T-helper 22 cell (primary cell): Measurements from ENCODE around the gene RNF187.

Experiments
- DNase-seq: peaks from one replicate; pipeline ENCODE4 v3.0.0-alpha.2; 2020; ENCODE audit warnings: low read depth

The RNF187 gene

GRCh38 chr1:228511546-228512445 lies 24.6 kb downstream of the RNF187 start:
- DNase-seq, result no peak

DNA sequence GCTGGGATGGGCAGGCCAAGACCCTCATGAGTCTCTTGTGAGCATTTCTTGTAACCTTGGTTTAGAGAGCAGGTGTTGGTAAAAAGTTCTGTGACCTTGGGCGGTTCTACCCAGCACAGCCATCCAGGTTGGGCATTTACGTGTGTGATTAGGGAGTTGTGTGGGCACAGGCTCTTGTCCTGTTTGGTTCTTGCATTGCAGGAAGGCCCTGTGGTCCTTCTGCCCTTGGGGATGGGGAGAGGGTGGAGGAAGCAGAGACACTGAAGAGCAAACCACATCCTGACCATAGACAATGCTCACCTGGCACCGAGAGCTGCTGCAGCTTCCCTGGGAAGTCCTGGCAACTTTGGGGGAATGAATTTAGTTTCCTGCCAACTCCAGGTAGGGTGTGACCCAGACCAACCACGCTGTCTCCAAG lies 25.6 kb downstream of the RNF187 start:
- no peak for DNase-seq

DNA sequence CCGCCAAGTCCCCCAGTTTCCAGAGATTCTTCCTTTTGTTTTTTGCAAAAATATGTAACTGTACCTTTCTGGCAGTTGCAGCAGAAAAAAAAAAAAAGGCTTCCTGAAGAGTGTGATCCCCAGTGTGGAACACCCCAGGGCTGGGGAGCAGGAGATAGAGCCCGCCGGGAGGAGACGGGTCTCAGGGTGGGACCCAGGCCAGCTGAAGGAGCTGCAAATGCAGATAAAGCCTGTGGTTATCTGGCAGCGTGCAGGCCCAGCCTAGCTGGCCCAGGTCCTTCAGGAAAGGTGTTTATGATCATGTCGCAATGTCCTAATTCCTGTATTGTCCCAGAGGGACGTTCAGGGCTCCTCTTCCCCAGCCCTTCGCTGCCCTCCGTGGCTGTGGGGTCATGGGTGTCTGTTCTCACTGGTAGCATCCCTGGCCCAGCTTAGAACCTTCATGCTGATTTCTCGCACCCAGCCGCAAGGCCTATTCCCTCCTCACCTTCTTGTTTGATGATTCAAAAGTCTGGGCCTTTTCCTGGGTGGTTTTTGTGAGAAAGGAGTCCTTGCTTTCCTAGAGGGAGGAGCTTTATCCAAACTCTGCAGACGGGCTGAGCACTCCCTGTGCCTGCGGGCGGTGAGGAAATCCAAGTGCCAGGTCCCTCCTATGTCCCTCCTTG lies 26.2 kb downstream of the RNF187 start:
- DNase-seq, result no peak

DNA sequence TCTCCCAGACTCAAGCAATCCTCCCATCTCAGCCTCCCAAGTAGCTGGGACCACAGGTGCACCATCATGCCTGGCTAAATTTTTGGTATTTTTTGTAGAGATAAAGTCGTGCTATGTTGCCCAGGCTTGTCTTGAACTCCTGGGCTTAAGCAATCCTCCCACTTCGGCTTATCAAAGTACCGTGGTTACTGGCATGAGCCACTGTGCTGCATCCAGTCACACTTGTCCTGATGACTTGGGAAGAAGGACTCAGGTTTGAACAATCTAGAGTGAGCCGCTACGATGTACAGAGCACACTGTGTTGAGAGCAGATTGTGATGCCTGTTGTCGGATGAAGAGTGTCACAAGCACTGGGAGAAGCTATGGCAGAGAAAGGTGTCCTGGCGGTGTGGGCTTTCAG lies 27.2 kb downstream of the RNF187 start:
- no peak for DNase-seq

GRCh38 chr1:228515200-228515834 lies 28.1 kb downstream of the RNF187 start:
- DNase-seq, result no peak

DNA sequence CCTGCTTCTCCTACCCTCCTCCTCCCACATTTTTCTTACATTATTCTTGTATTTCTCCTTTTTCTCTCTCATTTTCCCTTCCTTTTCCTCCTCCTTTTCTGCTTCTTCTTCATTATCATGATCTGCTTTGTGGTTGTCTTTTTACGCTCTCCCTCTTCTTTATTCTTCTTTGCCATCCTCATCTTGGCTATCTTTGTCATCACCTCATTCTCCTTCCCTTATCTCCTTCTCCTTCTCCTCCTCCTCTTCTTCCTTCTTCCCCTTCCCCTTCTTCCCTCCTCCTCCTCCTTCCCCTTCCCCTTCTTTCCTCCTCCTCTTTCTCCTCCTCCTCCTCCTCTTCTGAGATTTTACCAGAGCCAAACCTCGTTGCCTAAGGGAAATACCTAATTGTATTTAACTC lies 30.5 kb downstream of the RNF187 start:
- DNase-seq, result no peak

DNA sequence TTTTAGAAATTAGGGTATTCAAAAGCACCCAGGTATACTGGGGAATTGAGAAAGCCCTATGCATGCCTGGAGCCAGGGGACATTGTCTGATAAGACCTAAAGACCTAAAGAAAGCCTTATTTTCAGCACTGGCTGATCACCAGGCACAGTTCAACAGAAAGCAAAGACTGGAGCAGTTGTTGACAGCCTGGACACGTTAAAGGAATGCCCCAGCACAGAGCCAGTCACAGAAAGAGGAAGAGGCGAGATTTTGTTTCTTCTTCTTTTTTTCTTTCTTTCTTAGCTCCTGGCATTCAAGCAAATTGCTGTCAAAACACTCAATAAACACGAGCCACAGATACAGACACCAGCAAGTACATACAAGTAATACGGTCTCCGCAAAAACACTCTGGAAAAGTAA lies 40.4 kb downstream of the RNF187 start:
- DNase-seq, result no peak

GRCh38 chr1:228528612-228529011 lies 41.4 kb downstream of the RNF187 start:
- no peak for DNase-seq

DNA sequence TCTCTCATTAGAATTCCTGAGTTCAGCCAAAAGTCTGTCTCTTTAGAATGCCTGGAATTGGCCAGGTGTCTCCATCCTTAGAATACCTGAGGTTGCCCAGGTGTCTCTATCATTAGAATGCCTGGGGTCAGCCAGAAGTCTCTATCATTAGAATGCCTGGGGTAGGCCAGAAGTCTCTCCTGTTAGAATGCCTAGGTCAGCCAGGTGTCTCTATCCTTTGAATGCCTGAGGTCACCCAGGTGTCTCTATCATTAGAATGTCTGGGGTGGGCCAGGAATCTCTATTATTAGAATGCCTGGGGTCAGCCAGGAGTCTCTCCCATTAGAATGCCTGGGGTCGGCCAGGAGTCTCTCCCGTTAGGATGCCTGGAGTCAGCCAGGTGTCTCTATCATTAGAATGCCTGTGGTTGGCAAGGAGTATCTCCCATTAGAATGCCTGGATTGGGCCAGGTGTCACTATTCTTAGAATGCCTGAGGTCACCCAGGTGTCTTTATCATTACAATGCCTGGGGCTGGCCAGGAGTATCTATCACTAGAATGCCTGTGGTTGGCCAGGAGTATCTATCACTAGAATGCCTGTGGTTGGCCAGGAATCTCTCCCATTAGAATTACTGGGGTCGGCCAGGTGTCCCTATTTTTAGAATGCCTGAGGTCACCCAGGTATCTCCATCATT lies 43.0 kb downstream of the RNF187 start:
- no peak for DNase-seq

DNA sequence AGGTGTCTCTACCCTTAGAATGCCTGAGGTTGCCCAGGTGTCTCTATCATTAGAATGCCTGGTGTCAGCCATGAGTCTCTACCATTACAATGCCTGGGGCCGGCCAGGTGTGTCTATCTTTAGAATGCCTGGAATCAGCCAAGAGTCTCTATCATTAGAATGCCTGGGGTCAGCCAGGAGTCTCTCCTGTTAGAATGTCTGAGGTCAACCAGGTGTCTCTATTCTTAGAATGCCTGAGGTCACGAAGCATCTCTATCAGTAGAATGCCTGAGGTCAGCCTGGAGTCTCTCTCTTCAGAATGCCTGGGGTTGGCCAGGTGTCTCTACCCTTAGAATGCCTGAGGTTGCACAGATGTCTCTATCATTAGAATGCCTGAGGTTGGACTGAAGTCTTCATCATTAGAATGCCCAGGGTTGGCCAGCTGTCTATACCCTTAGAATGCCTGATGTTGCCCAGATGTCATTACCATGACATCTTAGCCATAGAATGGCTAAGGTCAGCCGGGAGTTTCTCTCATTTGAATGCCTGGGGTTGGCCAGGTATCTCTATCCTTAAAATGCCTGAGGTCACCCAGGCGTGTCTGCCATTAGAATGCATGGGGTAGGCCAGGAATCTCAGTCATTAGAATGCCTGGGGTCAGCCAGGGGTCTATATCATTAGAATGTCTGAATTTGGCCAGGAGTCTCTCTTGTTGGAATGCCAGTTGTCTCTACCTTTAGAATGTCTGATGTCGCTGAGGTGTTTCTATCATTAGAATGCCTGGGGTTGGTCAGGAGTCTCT lies 44.0 kb downstream of the RNF187 start:
- DNase-seq, result no peak

DNA sequence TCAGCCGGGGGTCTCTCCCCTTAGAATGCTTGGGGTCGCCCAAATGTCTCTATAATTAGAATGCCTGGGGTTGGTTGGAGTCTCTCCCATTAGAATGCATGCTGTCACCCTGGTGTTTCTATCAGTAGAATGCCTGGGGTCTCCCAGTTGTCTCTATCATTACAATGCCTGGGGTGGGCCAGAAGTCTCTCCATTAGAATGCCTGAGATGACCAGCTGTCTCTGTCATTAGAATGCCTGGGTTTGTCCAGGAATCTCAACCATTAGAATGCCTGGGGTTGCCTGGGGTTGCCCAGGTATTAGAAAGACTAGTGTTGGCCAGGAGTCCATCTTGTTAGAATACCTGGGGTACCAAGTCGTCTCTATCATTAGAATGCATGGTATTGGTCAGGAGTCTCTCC lies 51.6 kb downstream of the RNF187 start:
- DNase-seq, result no peak

GRCh38 chr1:228540161-228540917 lies 53.2 kb downstream of the RNF187 start:
- DNase-seq, result no peak

DNA sequence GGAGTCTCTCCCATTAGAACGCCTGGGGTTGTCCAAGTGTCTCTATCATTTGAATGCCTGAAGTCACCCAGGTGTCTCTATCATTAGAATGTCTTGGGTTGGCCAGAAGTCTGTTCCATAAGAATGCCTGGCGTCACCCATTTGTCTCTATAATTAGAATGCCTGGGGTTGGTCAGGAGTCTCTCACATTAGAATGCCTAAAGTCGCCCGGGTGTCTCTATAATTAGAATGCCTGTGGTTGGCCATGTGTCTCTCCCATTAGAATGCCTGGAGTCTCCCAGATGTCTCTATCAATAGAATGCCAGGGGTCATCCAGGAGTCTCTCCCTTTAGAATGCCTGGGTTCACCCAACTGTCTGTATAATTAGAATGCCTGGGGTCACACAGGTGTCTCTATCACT lies 54.5 kb downstream of the RNF187 start:
- no peak for DNase-seq

DNA sequence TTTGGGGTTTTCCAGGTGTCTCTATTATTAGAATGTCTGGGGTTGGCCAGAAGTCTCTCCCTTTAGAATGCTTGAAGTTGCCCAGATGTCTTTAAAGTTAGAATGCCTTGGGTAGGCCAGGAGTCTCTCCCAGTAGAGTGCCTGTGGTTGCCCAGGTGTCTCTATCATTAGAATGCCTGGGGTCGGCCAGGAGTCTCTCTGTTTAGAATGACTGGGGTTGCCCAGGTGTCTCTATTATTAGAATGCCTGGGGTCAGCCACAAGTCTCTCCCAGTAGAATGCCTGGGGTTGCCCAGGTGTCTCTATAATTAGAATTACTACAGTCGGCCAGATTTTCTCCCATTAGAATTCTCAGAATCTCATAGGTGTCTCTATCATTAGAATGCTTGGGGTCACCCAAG lies 55.2 kb downstream of the RNF187 start:
- no peak for DNase-seq

- DNase-seq, result no peak
Measured at GRCh38 chr1:228542981-228543380, 55.8 kb downstream of the RNF187 start.

- DNase-seq, result no peak
Measured at GRCh38 chr1:228543396-228543795, 56.2 kb downstream of the RNF187 start.

DNA sequence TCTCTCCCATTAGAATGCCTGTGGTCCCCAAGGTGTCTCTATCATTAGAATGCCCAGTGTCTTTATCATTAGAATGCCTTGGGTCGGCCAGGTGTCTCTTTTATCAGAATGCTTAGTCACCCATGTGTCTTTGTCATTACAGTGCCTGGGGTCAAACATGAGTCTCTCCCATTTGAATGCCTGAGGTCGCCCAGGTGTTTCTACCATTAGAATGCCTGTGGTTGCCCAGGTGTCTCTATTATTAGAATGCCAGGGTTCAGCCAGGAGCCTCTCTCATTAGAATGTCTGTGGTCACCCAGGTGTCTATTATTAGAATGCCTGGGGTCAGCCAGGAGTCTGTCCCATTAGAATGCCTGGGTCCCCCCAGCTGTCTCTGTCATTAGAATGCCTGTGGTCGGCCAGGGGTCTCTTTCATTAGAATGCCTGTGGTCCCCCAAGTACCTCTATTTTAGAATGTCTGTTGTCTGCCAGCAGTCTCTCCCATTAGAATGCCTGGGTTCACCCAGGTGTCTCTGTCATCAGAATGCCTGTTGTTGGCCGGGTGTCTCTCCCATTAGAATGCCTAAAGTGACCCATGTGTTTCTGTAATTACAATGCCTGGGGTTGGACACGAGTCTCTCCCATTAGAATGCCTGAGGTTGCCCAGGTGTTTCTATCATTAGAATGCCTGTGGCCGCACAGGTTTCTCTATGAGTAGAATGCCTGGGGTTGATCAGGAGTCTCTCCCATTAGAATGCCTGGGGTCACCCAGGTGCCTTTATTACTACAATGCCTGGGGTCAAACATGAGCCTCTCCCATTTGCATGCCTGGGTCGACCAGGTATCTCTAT lies 57.1 kb downstream of the RNF187 start:
- no peak for DNase-seq

DNA sequence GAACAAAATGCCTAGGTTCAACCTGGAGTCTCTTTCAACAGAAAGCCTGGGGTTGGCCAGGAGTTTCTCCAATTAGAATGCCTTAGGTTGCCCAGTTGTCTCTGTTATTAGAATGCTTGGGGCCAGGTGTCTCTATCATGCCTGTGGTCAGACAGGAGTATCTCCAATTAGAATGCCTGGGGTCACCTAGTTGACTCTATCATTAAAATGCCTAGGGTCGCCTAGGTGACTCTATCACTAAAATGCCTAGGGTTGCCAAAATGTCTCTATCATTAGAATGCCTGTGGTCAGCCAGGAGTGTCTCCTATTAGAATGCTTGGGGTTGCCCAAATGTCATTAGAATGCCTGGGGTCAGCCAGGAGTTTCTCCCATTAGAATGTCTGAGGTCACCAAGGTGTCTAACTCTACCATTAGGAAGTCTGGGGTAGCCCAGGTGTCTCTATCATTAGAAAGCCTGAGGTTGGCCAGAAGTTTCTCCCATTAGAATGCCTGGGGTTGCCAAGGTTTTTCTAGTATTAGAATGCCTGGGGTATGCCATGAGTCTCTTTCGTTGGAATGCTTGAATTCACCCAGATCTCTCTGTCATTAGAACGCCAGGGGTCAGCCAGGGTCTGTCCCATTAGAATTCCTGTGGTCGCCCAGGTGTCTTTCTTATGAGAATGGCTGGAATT lies 57.9 kb downstream of the RNF187 start:
- no peak for DNase-seq
